NT2/D1 (cell line): ENCODE measurements around the gene SLC2A1.

ENCODE experiments used
- SUZ12 ChIP-seq: IDR thresholded peaks from 2 replicates; pipeline ENCODE4 v1.6.1; 2011; ENCODE audit not compliant: insufficient read length, insufficient read depth; ENCODE audit errors: extremely low read depth
- YY1 ChIP-seq: IDR thresholded peaks from 2 replicates; pipeline ENCODE4 v1.6.1; 2011; ENCODE audit not compliant: insufficient read length, insufficient read depth

DNA sequence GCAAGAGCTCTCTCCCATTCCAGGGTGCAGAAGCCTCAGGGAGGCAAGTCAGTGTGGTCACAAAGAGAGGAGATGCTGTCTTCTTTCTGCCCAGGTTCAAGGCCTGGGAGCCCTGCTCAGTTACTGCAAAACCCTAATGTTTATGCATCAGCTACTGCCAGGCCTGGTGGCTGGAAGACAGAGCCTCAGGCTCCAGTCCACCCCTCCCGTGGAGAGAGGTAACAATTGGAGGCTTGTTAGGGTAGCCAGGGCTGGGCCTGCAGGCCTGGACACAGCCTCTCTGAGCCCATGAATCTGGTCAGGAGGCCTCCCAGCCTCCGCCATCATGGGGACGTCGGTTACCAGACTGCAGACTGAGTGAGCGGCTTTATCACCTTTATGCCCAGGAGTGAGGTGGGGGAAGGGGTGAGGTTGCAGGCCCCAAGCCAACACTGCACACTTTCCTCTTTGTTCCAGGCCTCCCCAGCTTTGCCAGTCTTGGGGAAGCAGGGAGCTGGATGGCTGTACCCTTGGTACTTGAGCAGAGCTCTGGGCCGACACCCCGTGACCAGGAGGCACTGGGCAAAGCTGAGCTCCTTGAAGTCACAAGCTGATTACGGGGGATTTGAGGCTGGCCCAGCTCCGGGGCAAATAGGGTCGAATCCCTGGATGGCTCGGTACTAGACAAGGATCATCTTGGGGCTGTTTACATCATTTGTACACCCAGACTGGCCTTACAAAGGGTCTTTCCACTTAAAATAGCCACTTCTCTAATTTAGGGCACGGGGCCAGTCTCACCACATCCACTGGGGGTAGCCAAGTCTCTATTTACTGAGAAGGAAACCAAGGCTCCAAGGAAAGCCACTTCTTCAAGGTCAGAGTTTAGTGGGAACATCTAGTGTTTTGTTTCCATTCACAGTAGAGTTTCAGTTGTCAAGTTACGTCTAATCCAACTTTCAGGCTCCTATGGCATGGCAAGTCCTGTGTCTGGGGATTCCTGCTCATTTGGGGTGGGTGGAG, 5.2 kb downstream of the SLC2A1 start:
- TF ChIP-seq YY1 (no peak), SUZ12 (no peak)
